KMS-11 (cell line): ENCODE data around the gene FOXF1.

ENCODE experiments used
- H2AFZ ChIP-seq: fragments of 200-600 bp; sonication (generic); 2 replicates; pipeline ENCODE4 v1.6.1; 2016; ENCODE audit warnings: antibody characterized with exemption, mixed run types, low read depth
- H3K27ac ChIP-seq: fragments of 200-600 bp; sonication (generic); 2 replicates; pipeline ENCODE4 v1.6.1; 2016; ENCODE audit warnings: mild to moderate bottlenecking, mixed run types
- H3K27me3 ChIP-seq: fragments of 200-600 bp; sonication (generic); 2 replicates; pipeline ENCODE4 v1.6.1; 2017; ENCODE audit warnings: mild to moderate bottlenecking, low read depth, mixed run types, moderate library complexity; ENCODE audit not compliant: insufficient read depth
- H3K36me3 ChIP-seq: fragments of 200-600 bp; sonication (generic); 2 replicates; pipeline ENCODE4 v1.6.1; 2017; ENCODE audit warnings: mild to moderate bottlenecking, mixed run types; ENCODE audit not compliant: insufficient read depth
- H3K4me1 ChIP-seq: fragments of 200-600 bp; sonication (generic); 2 replicates; pipeline ENCODE4 v1.6.1; 2016; ENCODE audit warnings: mild to moderate bottlenecking, low read depth, mixed run types; ENCODE audit not compliant: poor library complexity, severe bottlenecking
- H3K4me2 ChIP-seq: fragments of 200-600 bp; sonication (generic); 2 replicates; pipeline ENCODE4 v1.7.0; 2016; ENCODE audit warnings: mild to moderate bottlenecking, mixed run types
- H3K4me3 ChIP-seq: fragments of 200-600 bp; sonication (generic); IDR thresholded peaks from 2 replicates; pipeline ENCODE4 v1.6.1; 2017; ENCODE audit warnings: low read depth, low read length, mixed read lengths; ENCODE audit not compliant: insufficient read depth
- H3K79me2 ChIP-seq: fragments of 200-600 bp; sonication (generic); 2 replicates; pipeline ENCODE4 v1.6.1; 2016; ENCODE audit warnings: low read depth, mixed run types; ENCODE audit not compliant: insufficient read depth
- H3K9ac ChIP-seq: fragments of 200-600 bp; sonication (generic); 2 replicates; pipeline ENCODE4 v1.6.1; 2016; ENCODE audit warnings: mild to moderate bottlenecking, mixed run types
- H4K20me1 ChIP-seq: fragments of 200-600 bp; sonication (generic); 2 replicates; pipeline ENCODE4 v1.6.1; 2016; ENCODE audit warnings: mild to moderate bottlenecking, mixed run types; ENCODE audit not compliant: insufficient read depth
- CTCF ChIP-seq: fragments of 200-600 bp; sonication (generic); conservative IDR thresholded peaks from 2 replicates; pipeline ENCODE4 v1.6.1; 2017; ENCODE audit warnings: low read depth, mild to moderate bottlenecking, antibody characterized with exemption, low read length, moderate library complexity, mixed read lengths

Gene FOXF1

GRCh38 chr16:86514481-86515376, 4.4 kb downstream of the FOXF1 start:
- no peaks in the 10 kb centered on the region for H3K36me3 ChIP-seq
- peaks cover 55% of the 10 kb centered on the region; the same call in 1 of the 2 replicates for H3K27me3 ChIP-seq
- no peak for TF ChIP-seq CTCF

GRCh38 chr16:86515413-86515776, 5.1 kb downstream of the FOXF1 start:
- H3K9ac ChIP-seq, result no peak overlapping the region
- peaks cover 55% of the 10 kb centered on the region; the same call in 1 of the 2 replicates for H3K27me3 ChIP-seq
- no peak overlapping the region for H3K4me2 ChIP-seq
- no peaks in the 10 kb centered on the region for H3K79me2 ChIP-seq
- H3K36me3 ChIP-seq, result no peaks in the 10 kb centered on the region
- no peaks in the 10 kb centered on the region for H4K20me1 ChIP-seq
- no peak for TF ChIP-seq CTCF
- no peak overlapping the region for H3K4me3 ChIP-seq
- no peaks in the 10 kb centered on the region for H3K4me1 ChIP-seq
- H2AFZ ChIP-seq, result no peak overlapping the region
- H3K27ac ChIP-seq, result no peak overlapping the region

More at GRCh38 chr16:86514481-86515376, 4.4 kb downstream of the FOXF1 start:
- no peaks in the 10 kb centered on the region for H4K20me1 ChIP-seq
- H3K4me3 ChIP-seq, result no peak overlapping the region
- H3K27ac ChIP-seq, result no peak overlapping the region
- no peaks in the 10 kb centered on the region for H3K4me1 ChIP-seq
- H3K79me2 ChIP-seq, result no peaks in the 10 kb centered on the region
- no peak overlapping the region for H3K4me2 ChIP-seq
- no peak overlapping the region for H2AFZ ChIP-seq
- H3K9ac ChIP-seq, result no peak overlapping the region

GRCh38 chr16:86515777-86516622, 5.7 kb downstream of the FOXF1 start:
- Histone ChIP-seq H3K4me3 (no peak overlapping the region), H3K27ac (no peak overlapping the region), H3K9ac (no peak overlapping the region), H3K36me3 (no peaks in the 10 kb centered on the region), H2AFZ (no peak overlapping the region), H3K4me2 (no peak overlapping the region), H3K79me2 (no peaks in the 10 kb centered on the region), H3K27me3 (peaks cover 61% of the 10 kb centered on the region; the same call in 1 of the 2 replicates), H4K20me1 (no peaks in the 10 kb centered on the region), H3K4me1 (no peaks in the 10 kb centered on the region)
- TF ChIP-seq CTCF, result no peak

DNA sequence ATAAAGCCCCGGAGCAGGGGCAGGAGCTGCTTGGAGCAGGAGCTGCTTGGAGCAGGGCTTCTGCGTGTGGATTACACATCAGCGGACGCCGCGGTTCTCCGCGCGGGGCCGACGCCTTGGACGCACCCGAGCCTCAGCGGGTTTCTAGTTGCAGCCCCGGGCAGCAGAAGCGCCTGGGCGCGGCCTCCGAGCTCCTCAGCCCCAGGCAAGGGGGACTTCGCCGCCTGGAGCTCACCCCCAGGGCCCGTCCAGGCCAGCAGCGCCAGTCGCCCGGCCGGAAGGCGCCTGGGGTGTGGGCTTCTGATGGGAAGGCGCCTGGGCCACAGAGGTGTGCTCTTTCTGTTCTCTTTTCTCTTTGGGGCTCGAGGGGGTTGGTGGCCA, 6.3 kb downstream of the FOXF1 start:
- H3K4me1 ChIP-seq, result no peaks in the 10 kb centered on the region
- H3K4me3 ChIP-seq, result no peak overlapping the region
- peaks cover 66% of the 10 kb centered on the region; the same call in 1 of the 2 replicates for H3K27me3 ChIP-seq
- no peak overlapping the region for H2AFZ ChIP-seq
- no peaks in the 10 kb centered on the region for H4K20me1 ChIP-seq
- no peak overlapping the region for H3K27ac ChIP-seq
- no peaks in the 10 kb centered on the region for H3K79me2 ChIP-seq
- no peak for TF ChIP-seq CTCF
- H3K9ac ChIP-seq, result no peak overlapping the region
- no peaks in the 10 kb centered on the region for H3K36me3 ChIP-seq
- no peak overlapping the region for H3K4me2 ChIP-seq
